ENCODE measurements around the gene F5. TPM values are rescaled to one million over a fixed set of nuclear protein-coding genes. Genes with fewer than 3 reads are reported as not detected.

The F5 gene
- total and polyA plus RNA-seq, 2 of the 13 experiments (the other 11 are each of a cell fraction or from before 2014, with no cell fraction given), result 38.3 to 64.0 TPM

GRCh38 chr1:169487133-169487532 lies 99.1 kb downstream of the F5 start (continued):
- no peak for TF ChIP-seq ZNF800 (CRISPR knock-in tag; IDR thresholded peaks at IDR 0.05)
- TF ChIP-seq DR1 (CRISPR knock-in tag; IDR thresholded peaks at IDR 0.05), result no peak
- TF ChIP-seq CREB1 (IDR thresholded peaks at IDR 0.05), result peak; percentile 69
- no peak for TF ChIP-seq CREB1 (CRISPR knock-in tag; IDR thresholded peaks at IDR 0.05)
- TF ChIP-seq ATF5 (CRISPR knock-in tag; IDR thresholded peaks at IDR 0.05; ENCODE audit: low read depth), result no peak
- TF ChIP-seq FOXK2 (IDR thresholded peaks at IDR 0.05), result no peak
- TF ChIP-seq ZNF3 (CRISPR knock-in tag; IDR thresholded peaks at IDR 0.05), result no peak

GRCh38 chr1:169486281-169487051 lies 99.8 kb downstream of the F5 start:
- no peak for DNase-seq (ENCODE audit: low spot score)
- Histone ChIP-seq H3K4me3 (replicated peaks in 1 of 3; ENCODE audit: insufficient read depth in 1 of 3, low read depth in 2 of 3, low read length in 3 of 3) (peak overlapping the region; percentile 74 to 87 (median 78)), H3K9me3 (ENCODE audit: low read length) (no peaks in the 10 kb centered on the region), H3K9ac (ENCODE audit: insufficient read depth, low read depth, low read length) (peak overlapping the region; percentile 87), H3K27ac (ENCODE audit: extremely low read length, insufficient read depth, low read length) (peak overlapping the region; percentile 88), H3K36me3 (replicated peaks in 1 of 2; ENCODE audit: control insufficient read depth in 1 of 2, insufficient read depth in 2 of 2, low read length in 2 of 2) (no peaks in the 10 kb centered on the region; a peak in 1 of 5 replicates), H4K20me1 (ENCODE audit: insufficient read depth, low read length) (peaks cover 27% of the 10 kb centered on the region), H3K4me1 (ENCODE audit: insufficient read depth, low read length) (peaks cover 60% of the 10 kb centered on the region), H3K27me3 (ENCODE audit: control insufficient read depth in 1 of 2, insufficient read depth in 2 of 2, low read length in 2 of 2) (no peaks in the 10 kb centered on the region; a peak in 1 of 5 replicates), H2AFZ (ENCODE audit: low read length) (peak overlapping the region; percentile 20), H3K79me2 (ENCODE audit: insufficient read depth, low read length) (peaks cover 56% of the 10 kb centered on the region), H3K4me2 (ENCODE audit: low read depth, low read length) (peak overlapping the region; percentile 86)
- ATAC-seq, result no peak
- under 1% methylated on average over 14 of the region's 14 CpGs for WGBS (ENCODE audit: low lambda C conversion rate)
- BruUV-seq (replicated peaks), result TSS peak; percentile 82
- in situ Hi-C loops (cut with HindIII; ENCODE audit: extremely low pct_ligation_motif_present, low pct_unique_long_range_greater_than_20kb), result no loop called here
- intact Hi-C loops (cut with micrococcal nuclease; ENCODE audit: unreplicated experiment), result loop anchor here (1.0 to 10.0 kb wide), 4 partner anchors 23 to 382 kb away; partner anchors contain the start of gene ATP1B1
- ChIA-PET CTCF (ENCODE audit: low intra/inter-chr PET ratio, low total read pairs) (no interaction called here), POLR2A (interaction anchor here (0.7 to 2.0 kb wide), 17 partner anchors 9 to 797 kb away, joined by 3 to 33 read pairs (median 5); partner anchors contain the start of genes BLZF1, F5, METTL18 and NME7)
- FAIRE-seq, result no peak
- TF ChIP-seq RFXANK (CRISPR knock-in tag; IDR thresholded peaks at IDR 0.05) (0 out of 2 replicates have a peak, but pooled peaks have one; percentile 6), RAD51 (IDR thresholded peaks at IDR 0.05; ENCODE audit: borderline replicate concordance) (no peak), MAF1 (CRISPR knock-in tag; IDR thresholded peaks at IDR 0.05; ENCODE audit: borderline replicate concordance) (no peak), ZNF609 (CRISPR knock-in tag; IDR thresholded peaks at IDR 0.05; ENCODE audit: borderline replicate concordance) (no peak), ZNF766 (CRISPR knock-in tag; IDR thresholded peaks at IDR 0.05; ENCODE audit: borderline replicate concordance) (no peak), CREB1 (IDR thresholded peaks at IDR 0.05) (no peak), CREB1 (CRISPR knock-in tag; IDR thresholded peaks at IDR 0.05) (peak; percentile 72), ZNF614 (CRISPR knock-in tag; IDR thresholded peaks at IDR 0.05; ENCODE audit: borderline replicate concordance) (no peak)

Data from HepG2 (cell line).